Neural progenitor cell (in vitro differentiated cells): ENCODE data around the gene OR2T10.

Source experiments
- CTCF ChIP-seq: fragments of 200-600 bp; sonication (generic); IDR thresholded peaks from 2 replicates; pipeline ENCODE4 v1.5.1; 2017; ENCODE audit warnings: antibody characterized with exemption, mild to moderate bottlenecking
- EZH2 ChIP-seq: fragments of 200-600 bp; sonication (generic); IDR thresholded peaks from 2 replicates; pipeline ENCODE4 v1.6.1; 2017; ENCODE audit warnings: antibody characterized with exemption, mild to moderate bottlenecking, moderate library complexity

GRCh38 chr1:248625166-248625565 is 27.7 kb upstream of the OR2T10 start:
- TF ChIP-seq CTCF (no peak), EZH2 (no peak)
